Right lobe of liver (tissue), 6 donors: ENCODE data around the gene GPS1. TPM values are rescaled to one million over a fixed set of nuclear protein-coding genes. Genes with fewer than 3 reads are reported as not detected.

Source experiments
- ATAC-seq, 4 donors: fragments of 200-7000 bp; cut with Tn5 transposase; one replicate each; pipeline ENCODE4 v1.9.1; 2020; ENCODE audit warnings: mild to moderate bottlenecking in 4 of 4, moderate library complexity in 4 of 4
- DNase-seq, 3 donors: peaks; one replicate each; pipeline ENCODE4 v3.0.0-alpha.2; 2020
- H3K27ac ChIP-seq, 3 donors: fragments of 200-600 bp; one replicate each; pipeline ENCODE4 v1.8.0; 2022
- H3K27me3 ChIP-seq, 2 donors: fragments of 200-600 bp; one replicate each; pipeline ENCODE4 v1.8.0; 2022
- H3K36me3 ChIP-seq, 4 donors: fragments of 200-600 bp; sonication (generic) in 1 of 4; one replicate each; pipeline versions ENCODE4 v1.5.1 to v1.8.0; 2017 to 2022; ENCODE audit warnings: control low read depth in 1 of 4
- H3K4me1 ChIP-seq, 4 donors: fragments of 200-600 bp; sonication (generic) in 1 of 4; one replicate each; pipeline versions ENCODE4 v1.5.1 to v1.8.0; 2017 to 2022; ENCODE audit warnings: control low read depth in 1 of 4
- H3K4me3 ChIP-seq, 3 donors: fragments of 200-600 bp; one replicate each; pipeline ENCODE4 v1.8.0; 2022
- H3K9me3 ChIP-seq, 4 donors: fragments of 200-600 bp; sonication (generic) in 1 of 4; one replicate each; pipeline versions ENCODE4 v1.5.1 to v1.8.0; 2017 to 2022; ENCODE audit warnings: control low read depth in 1 of 4
- CTCF ChIP-seq, 4 donors: fragments of 200-600 bp in 3 of 4; fragments of 450-650 bp in 1 of 4; IDR thresholded peaks; one replicate each; pipeline versions ENCODE4 v1.5.1 to v1.8.0; 2016 to 2022; ENCODE audit warnings: antibody characterized with exemption in 4 of 4, mild to moderate bottlenecking in 2 of 4
- POLR2A ChIP-seq: fragments of 450-650 bp; IDR thresholded peaks from one replicate; pipeline ENCODE4 v1.6.1; 2017; ENCODE audit warnings: antibody characterized with exemption, mild to moderate bottlenecking
- WGBS: methylation state at CpG from one replicate; pipeline ENCODE4 v1.1.6; 2018; ENCODE audit warnings: low coverage, low lambda C conversion rate; ENCODE audit not compliant: insufficient coverage; ENCODE audit errors: missing lambda C conversion rate; 5-methylcytosine and 5-hydroxymethylcytosine counted together
- intact Hi-C, 2 donors: fragments of 100-400 bp; cut with DNase I; formaldehyde crosslinking; loops; one replicate each; pipeline versions ENCODE4 v1.11.2 to v1.14.1; 2022
- total RNA-seq, 6 experiments: library from RNA; depleted of rRNA in 2 of 6; stranded (reverse); fragments of >200 nt in 2 of 6; fragmentation: NEBNext Ultra II Directional in 3 of 6; extraction: Animal tissue kit (Norgen Biotek cat#: 25700) in 3 of 6; gene quantifications; one replicate each; pipeline versions ENCODE4 v1.1.0 to v1.2.4, GENCODE V29; 2016 to 2023
- donor health status: DM: no; HTN: yes; CAD: no.
- donor health status: DM: no; HTN: no; CAD: no.
- donor health status: DM: no; HTN: no; CAD: no.
- donor health status: DM: no; HTN: yes; CAD: no.
- donor health status: DM: no; HTN: yes; CAD: no.

Gene GPS1
- total RNA-seq, 6 experiments from 2014 or later = 46.5 to 93.5 (median 62.1) TPM

DNA sequence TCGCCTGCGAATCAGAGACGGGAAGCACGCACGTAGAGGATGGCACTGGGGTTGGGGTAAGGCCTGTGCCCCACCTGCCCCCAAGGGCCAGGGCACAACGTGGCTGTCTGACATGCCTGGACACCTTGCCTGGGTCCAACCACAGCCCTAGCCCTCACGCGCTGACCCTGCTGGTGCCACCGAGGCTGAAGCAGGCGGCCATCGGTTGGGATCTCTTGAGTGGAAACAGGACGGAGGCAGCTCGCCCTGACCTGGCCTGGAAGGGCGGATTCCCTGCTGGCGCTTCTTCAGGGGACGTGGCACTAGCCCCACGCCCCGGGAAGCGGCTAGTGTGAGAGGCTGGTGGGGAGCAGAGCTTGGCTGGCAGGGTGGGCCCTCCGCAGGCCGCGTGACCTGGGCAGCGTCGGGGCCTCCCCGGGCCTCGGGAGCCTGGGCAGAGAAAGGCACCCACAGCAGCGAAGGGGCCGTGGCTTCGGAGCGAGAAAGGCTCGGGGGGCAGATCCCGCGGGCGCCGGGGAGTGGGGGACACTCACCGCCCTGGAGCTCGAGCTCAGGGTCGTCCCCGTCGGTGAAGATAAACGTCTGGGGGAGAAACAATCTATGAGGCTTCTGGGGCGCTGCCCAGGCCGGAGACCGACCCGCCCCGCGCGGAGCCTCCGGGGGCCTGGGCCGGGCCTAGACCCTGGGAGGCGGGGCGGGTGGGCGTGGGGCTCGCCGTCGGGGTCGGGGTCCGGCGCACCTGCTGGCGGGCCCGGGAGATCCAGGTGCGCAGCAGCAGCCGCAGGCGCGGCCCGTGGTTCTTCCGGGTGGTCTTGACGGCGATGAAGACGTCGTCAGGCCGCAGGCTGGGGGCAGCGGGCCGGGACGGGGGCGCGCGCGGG lies 697 bp upstream of the GPS1 start:
- DNase-seq (peak in 2 of 3 donors; percentile 31 to 60), ATAC-seq (peak in 3 of 4 donors; percentile 6 to 33 (median 11))
- Histone ChIP-seq H3K9me3 (no peaks in the 10 kb centered on the region), H3K4me1 (peaks cover 0 to 23% (median 11%) of the 10 kb centered on the region in 4 donors), H3K27me3 (no peaks in the 10 kb centered on the region), H3K36me3 (peaks cover 0 to 19% (median under 1%) of the 10 kb centered on the region in 4 donors), H3K4me3 (peak overlapping the region; percentile 62 to 79 (median 66)), H3K27ac (peak overlapping the region in 2 of 3 donors; percentile 44 to 76)
- intact Hi-C loops = no loop called here
- TF ChIP-seq POLR2A (no peak), CTCF (IDR thresholded peaks at IDR 0.05) (no peak)
- WGBS = 12% methylated on average over 5 of the region's 79 CpGs

DNA sequence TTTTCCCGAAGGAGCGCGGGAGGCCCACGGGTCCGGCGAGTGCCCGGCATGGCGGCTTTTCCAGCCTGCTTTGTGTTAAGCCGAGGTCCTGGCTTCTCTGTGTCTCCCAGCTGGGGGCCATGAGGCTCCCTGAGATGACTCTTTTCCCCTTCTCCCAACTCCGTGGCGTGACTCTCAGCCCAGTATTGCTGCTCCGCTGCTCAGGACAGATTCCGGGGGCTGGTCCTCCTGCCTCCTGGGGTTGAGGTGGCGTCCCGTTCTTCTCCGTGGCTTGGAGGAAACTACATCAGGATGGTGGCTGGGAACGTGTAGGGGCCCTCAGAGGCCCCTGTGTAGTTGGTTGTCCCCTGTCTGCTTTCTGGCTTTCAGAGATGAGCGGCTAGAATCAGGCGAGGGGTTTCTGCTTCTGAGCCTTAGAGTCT lies 951 bp downstream of the GPS1 start:
- no peak for TF ChIP-seq POLR2A
- TF ChIP-seq CTCF (IDR thresholded peaks at IDR 0.05) = no peak
- peaks cover 0 to 32% (median under 1%) of the 10 kb centered on the region in 4 donors for H3K36me3 ChIP-seq
- H3K9me3 ChIP-seq = no peaks in the 10 kb centered on the region
- intact Hi-C loops = no loop called here
- no peaks in the 10 kb centered on the region for H3K27me3 ChIP-seq
- peaks cover 0 to 23% (median 10%) of the 10 kb centered on the region in 4 donors for H3K4me1 ChIP-seq
- 21% methylated on average over 6 of the region's 19 CpGs for WGBS
- no peak overlapping the region for H3K27ac ChIP-seq
- ATAC-seq = no peak
- no peak for DNase-seq
- peak overlapping the region; percentile 60 to 79 (median 66) for H3K4me3 ChIP-seq

GRCh38 chr17:82053130-82053529 lies 1.4 kb downstream of the GPS1 start:
- H3K4me1 ChIP-seq = peaks cover 0 to 20% (median 8%) of the 10 kb centered on the region in 4 donors

More at GRCh38 chr17:82053130-82053529, 1.4 kb downstream of the GPS1 start:
- intact Hi-C loops = no loop called here
- peak in 1 of 3 donors; percentile 47 for DNase-seq
- Histone ChIP-seq H3K4me3 (no peak overlapping the region), H3K9me3 (no peaks in the 10 kb centered on the region), H3K36me3 (peaks cover 0 to 36% (median 0%) of the 10 kb centered on the region in 4 donors), H3K27ac (no peak overlapping the region), H3K27me3 (no peaks in the 10 kb centered on the region)
- ATAC-seq = no peak
- TF ChIP-seq CTCF (IDR thresholded peaks at IDR 0.05) = no peak
- no peak for TF ChIP-seq POLR2A
- WGBS = 95% methylated on average over 4 of the region's 19 CpGs
